ENCODE results near the gene ENPEP. TPM values are rescaled to one million over a fixed set of nuclear protein-coding genes. Genes with fewer than 3 reads are reported as not detected.
"Not testable (repeated sequence)": the region's sequence is repeated elsewhere in the genome, so short reads cannot be mapped to it uniquely, and the experiment has no call there.

Gene ENPEP
- total and polyA plus RNA-seq, 12 donors, result 2.5 to 9.0 (median 4.9) TPM

DNA sequence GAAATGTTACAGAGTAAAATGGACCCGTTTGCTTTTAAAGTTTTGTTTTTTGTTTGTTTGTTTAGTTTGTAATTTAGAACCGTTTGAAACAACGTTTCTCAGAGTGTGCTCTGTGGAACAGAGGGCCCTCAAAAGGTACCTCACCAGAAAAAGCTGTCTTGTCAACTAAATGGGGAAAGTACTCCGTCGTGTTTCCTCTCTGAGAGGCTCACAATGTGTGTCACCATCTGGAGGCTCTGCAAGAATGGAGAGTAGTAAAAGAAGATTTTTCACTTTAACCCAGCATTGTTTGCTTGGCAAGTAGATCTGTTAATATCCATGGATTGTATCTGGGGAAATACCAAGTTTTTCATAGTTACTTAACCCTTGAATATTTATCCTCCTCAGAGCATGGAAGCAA, 1.5 kb upstream of the ENPEP start:
- intact Hi-C loops (cut with DNase I), result no loop called here
- WGBS, 4 donors, result 41 to 53% (median 48%) methylated on average over 5 of the region's 5 CpGs

DNA sequence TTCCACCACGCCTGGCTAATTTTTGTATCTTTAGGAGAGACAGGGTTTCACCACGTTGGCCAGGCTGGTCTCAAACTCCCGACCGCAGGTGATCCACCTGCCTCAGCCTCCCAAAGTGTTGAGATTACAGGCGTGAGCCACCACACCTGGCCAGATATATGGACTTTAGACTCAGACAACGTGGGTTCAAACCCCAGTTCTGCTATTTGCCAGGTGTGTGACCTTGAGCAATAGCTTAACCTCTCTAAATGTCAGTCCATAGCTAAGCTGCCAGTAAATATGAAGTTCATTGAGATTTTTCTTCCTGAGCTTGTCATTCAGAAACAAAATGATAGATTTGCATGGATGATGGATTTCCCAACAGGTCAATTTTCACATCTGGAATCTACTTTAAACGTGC, 875 bp upstream of the ENPEP start:
- H3K27me3 ChIP-seq; intact Hi-C loops (cut with DNase I); DNase-seq; H3K4me1 ChIP-seq (replicated peaks in 1 of 2); H3K9me3 ChIP-seq (replicated peaks in 1 of 3); H3K36me3 ChIP-seq (replicated peaks in 1 of 2); H3K4me3 ChIP-seq: not testable (repeated sequence)
- H3K27ac ChIP-seq, result peak overlapping the region in 1 of 5 donors; percentile 58
- WGBS, 4 donors, result 62 to 84% (median 70%) methylated on average over 7 of the region's 7 CpGs

More for the DNA sequence above, 1.5 kb upstream of the ENPEP start:
- no peak for TF ChIP-seq POLR2A (IDR thresholded peaks at IDR 0.05)
- TF ChIP-seq, protein P1, sequence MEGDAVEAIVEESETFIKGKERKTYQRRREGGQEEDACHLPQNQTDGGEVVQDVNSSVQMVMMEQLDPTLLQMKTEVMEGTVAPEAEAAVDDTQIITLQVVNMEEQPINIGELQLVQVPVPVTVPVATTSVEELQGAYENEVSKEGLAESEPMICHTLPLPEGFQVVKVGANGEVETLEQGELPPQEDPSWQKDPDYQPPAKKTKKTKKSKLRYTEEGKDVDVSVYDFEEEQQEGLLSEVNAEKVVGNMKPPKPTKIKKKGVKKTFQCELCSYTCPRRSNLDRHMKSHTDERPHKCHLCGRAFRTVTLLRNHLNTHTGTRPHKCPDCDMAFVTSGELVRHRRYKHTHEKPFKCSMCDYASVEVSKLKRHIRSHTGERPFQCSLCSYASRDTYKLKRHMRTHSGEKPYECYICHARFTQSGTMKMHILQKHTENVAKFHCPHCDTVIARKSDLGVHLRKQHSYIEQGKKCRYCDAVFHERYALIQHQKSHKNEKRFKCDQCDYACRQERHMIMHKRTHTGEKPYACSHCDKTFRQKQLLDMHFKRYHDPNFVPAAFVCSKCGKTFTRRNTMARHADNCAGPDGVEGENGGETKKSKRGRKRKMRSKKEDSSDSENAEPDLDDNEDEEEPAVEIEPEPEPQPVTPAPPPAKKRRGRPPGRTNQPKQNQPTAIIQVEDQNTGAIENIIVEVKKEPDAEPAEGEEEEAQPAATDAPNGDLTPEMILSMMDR (IDR thresholded peaks at IDR 0.05), result no peak
- Histone ChIP-seq H3K27me3 (no peaks in the 10 kb centered on the region), H3K36me3 (replicated peaks in 1 of 2) (no peaks in the 10 kb centered on the region), H3K27ac (no peak overlapping the region), H3K4me1 (replicated peaks in 1 of 2) (no peaks in the 10 kb centered on the region), H3K4me3 (no peak overlapping the region), H3K9me3 (replicated peaks in 1 of 3) (no peaks in the 10 kb centered on the region)
- DNase-seq, result no peak

DNA sequence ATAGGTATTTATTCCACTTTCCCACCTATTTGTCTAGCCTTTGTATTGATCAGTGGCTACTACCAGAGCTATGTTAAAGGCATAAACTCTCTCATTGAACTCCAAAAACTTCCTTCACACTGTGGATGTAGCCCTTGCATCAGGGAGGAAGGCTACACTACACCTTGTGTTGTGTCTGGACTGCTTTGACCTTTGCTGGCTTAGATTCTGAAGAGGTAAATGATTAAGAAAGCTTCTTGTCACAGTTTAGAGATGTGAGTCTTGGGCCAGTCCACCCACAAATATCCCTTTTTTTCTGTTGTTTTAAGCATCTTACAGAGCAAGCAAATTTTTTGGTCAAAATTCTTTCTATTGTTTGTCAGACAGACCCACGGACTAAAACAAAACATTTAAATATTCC, 1.9 kb downstream of the ENPEP start:
- H3K27me3 ChIP-seq, result no peaks in the 10 kb centered on the region
- no peaks in the 10 kb centered on the region for H3K36me3 ChIP-seq (replicated peaks in 1 of 2)
- 58 to 74% (median 65%) methylated on average over 1 of the region's 1 CpG for WGBS, 4 donors
- peak overlapping the region in 1 of 4 donors; percentile 51 for H3K4me3 ChIP-seq
- H3K27ac ChIP-seq, result no peak overlapping the region
- intact Hi-C loops (cut with DNase I), result no loop called here
- no peak for TF ChIP-seq POLR2A (IDR thresholded peaks at IDR 0.05)
- TF ChIP-seq, protein P1 (IDR thresholded peaks at IDR 0.05), result no peak
- H3K4me1 ChIP-seq (replicated peaks in 1 of 2), result no peaks in the 10 kb centered on the region
- H3K9me3 ChIP-seq (replicated peaks in 1 of 3), result no peaks in the 10 kb centered on the region
- no peak for DNase-seq

DNA sequence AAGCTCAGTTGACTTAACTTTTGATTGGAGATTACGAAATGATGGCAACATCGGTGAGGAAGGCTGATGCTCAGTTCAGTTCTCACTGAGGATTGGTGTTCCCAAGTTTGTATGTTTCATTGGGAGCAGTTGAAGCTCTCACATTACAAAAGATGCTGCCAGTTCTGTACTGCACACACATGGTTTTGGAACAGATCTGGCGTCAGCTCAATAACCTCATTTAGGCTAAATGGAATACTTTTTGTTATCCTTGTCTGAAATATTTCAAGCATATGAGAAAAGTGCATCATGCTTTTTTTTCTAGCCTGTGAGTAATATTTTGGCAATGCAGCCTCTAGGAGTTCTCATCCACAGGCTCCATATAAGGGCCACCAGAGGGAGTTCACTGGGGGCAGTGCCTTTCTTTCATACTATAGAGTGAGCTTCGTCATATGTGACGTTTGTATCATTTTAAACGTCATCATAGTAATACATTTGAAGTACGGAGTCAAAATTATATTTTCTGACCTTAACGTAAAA, 4.1 kb downstream of the ENPEP start:
- no peak for DNase-seq
- intact Hi-C loops (cut with DNase I), result no loop called here
- Histone ChIP-seq H3K27ac (no peak overlapping the region), H3K4me1 (replicated peaks in 1 of 2) (no peaks in the 10 kb centered on the region), H3K36me3 (replicated peaks in 1 of 2) (no peaks in the 10 kb centered on the region), H3K27me3 (no peaks in the 10 kb centered on the region), H3K9me3 (replicated peaks in 1 of 3) (no peaks in the 10 kb centered on the region), H3K4me3 (no peak overlapping the region)
- WGBS, 4 donors, result 68 to 73% (median 70%) methylated on average over 8 of the region's 8 CpGs
- TF ChIP-seq, protein P1 (IDR thresholded peaks at IDR 0.05), result peak in 1 of 6 experiments; percentile 16
- TF ChIP-seq POLR2A (IDR thresholded peaks at IDR 0.05), result no peak

DNA sequence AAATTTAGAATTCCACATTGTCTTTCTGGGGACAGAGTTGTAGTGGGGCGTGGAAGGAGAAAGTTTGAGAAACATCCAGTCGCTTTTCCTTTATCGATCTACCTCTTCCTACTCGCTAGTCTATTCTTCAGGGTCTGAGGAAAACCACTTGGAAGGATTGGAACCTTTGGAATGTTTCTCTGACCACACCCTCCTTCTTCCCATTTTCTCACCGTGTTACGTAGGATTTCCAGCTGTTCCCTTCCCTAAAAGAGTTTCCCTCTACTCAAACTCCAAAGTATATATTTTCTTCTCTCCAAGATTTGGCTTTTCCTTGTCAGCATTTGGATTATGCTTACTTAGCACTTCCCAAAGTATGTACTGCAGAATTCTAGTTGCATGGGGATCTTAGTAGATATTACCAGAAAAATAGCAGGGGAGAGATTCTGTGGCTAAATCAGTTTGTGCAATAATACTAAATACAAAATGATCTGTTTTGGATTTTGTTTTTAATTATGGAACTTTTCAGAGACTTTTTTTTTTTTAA, 4.9 kb downstream of the ENPEP start:
- H3K4me1 ChIP-seq (replicated peaks in 1 of 2), result no peaks in the 10 kb centered on the region
- no peaks in the 10 kb centered on the region for H3K36me3 ChIP-seq (replicated peaks in 1 of 2)
- TF ChIP-seq POLR2A (IDR thresholded peaks at IDR 0.05), result no peak
- TF ChIP-seq, protein P1 (IDR thresholded peaks at IDR 0.05), result no peak
- no peaks in the 10 kb centered on the region for H3K27me3 ChIP-seq
- no peak overlapping the region for H3K4me3 ChIP-seq
- DNase-seq, result no peak
- no peak overlapping the region for H3K27ac ChIP-seq
- intact Hi-C loops (cut with DNase I), result no loop called here
- no peaks in the 10 kb centered on the region for H3K9me3 ChIP-seq (replicated peaks in 1 of 3)
- whole genome bisulfite sequencing, 4 donors, result 72 to 80% (median 76%) methylated on average over 6 of the region's 6 CpGs

Measured in adrenal gland (tissue), 12 donors.